Vagina (tissue), 2 donors: ENCODE data around the gene SIRPA. TPM values are rescaled to one million over a fixed set of nuclear protein-coding genes. Genes with fewer than 3 reads are reported as not detected.

Source experiments
- DNase-seq, 2 donors: peaks; one replicate each; pipeline ENCODE4 v3.0.0-alpha.2; 2017; ENCODE audit errors: extremely low spot score in 2 of 2
- H3K27ac ChIP-seq: fragments of 200-600 bp; sonication (generic); one replicate; pipeline ENCODE4 v1.5.1; 2019
- H3K27me3 ChIP-seq: fragments of 200-600 bp; sonication (generic); one replicate; pipeline ENCODE4 v1.5.1; 2019
- H3K36me3 ChIP-seq, 2 donors: fragments of 200-600 bp; sonication (generic); one replicate each; pipeline ENCODE4 v1.5.1; 2017 to 2019
- H3K4me1 ChIP-seq: fragments of 200-600 bp; sonication (generic); one replicate; pipeline ENCODE4 v1.5.1; 2019
- H3K4me3 ChIP-seq, 2 donors: fragments of 200-600 bp; sonication (generic); 1 replicate in 1 of 2; 2 replicates in 1 of 2; pipeline ENCODE4 v1.5.1; 2016 to 2019
- H3K9me3 ChIP-seq: fragments of 200-600 bp; sonication (generic); one replicate; pipeline ENCODE4 v1.5.1; 2019
- POLR2A ChIP-seq, 2 donors: fragments of 450-650 bp; IDR thresholded peaks; one replicate each; pipeline ENCODE4 v1.6.1; 2017; ENCODE audit warnings: antibody characterized with exemption in 2 of 2, mild to moderate bottlenecking in 2 of 2, moderate library complexity in 2 of 2
- POLR2AphosphoS5 ChIP-seq, 2 donors: sonication (generic); formaldehyde crosslinking; IDR thresholded peaks; one replicate each; pipeline ENCODE4 v1.9.0; 2017; ENCODE audit warnings: antibody characterized with exemption in 2 of 2, mild to moderate bottlenecking in 2 of 2, low read depth in 1 of 2; ENCODE audit not compliant: insufficient read depth in 1 of 2
- intact Hi-C: fragments of 100-400 bp; cut with DNase I; formaldehyde crosslinking; loops from one replicate; pipeline ENCODE4 v1.15.1; 2023
- total RNA-seq: library from RNA; depleted of rRNA; stranded (reverse); fragments of >200 nt; gene quantifications from one replicate; pipeline ENCODE4 v1.2.3, GENCODE V29; 2016
- TF ChIP-seq, protein P1 (sequence below), 3 experiments: fragments of 450-650 bp in 2 of 3; fragments of 200-600 bp in 1 of 3; sonication (generic) in 1 of 3; IDR thresholded peaks; one replicate each; pipeline ENCODE4 v1.5.1; 2017 to 2019; ENCODE audit warnings: antibody characterized with exemption in 3 of 3, mild to moderate bottlenecking in 2 of 3, moderate library complexity in 2 of 3

SIRPA gene
- total RNA-seq, 1 donor from 2014 or later = 52.3 TPM

DNA sequence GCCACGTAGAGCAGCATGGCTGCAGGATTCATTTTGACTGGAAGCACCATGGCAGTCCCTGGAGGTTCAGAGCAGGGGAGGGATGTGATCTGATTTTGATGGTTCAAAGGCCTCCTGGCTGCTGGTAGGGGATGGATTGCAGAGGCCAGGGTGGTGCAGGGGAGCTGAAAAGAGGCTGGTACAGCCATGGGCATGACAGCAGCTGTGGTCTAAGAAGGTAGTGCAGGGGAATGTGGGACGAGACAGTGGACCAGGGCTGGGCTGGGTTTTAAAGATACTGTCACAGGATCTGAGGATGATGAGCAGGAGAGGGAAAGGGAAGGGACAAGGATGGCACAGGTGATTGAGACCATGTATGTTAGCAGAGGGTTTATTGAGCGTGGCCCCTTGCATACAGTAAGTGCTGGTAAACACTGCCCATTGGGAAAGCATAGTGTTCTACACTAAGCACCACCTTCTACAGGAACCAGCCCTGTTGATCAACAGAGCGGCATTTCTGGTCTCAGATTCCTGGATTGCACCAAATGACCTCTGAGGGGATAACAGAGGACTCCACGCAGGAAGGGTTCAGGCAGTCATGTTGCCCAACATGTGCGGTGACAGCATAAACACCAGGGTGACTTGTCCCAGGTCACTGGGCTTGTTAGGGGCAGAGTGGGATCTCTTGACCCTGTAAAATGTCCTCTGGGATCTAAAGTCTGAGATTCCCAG lies 14.5 kb upstream of the SIRPA start:
- intact Hi-C loops = loop anchor here (10.0 kb wide), 1 partner anchor 584 kb away; no protein-coding TSS in a partner anchor
- Histone ChIP-seq H3K9me3 (no peaks in the 10 kb centered on the region), H3K27ac (no peak overlapping the region), H3K4me3 (no peak overlapping the region), H3K4me1 (peaks cover 35% of the 10 kb centered on the region), H3K27me3 (no peaks in the 10 kb centered on the region), H3K36me3 (no peaks in the 10 kb centered on the region)
- DNase-seq = no peak
- TF ChIP-seq, protein P1, sequence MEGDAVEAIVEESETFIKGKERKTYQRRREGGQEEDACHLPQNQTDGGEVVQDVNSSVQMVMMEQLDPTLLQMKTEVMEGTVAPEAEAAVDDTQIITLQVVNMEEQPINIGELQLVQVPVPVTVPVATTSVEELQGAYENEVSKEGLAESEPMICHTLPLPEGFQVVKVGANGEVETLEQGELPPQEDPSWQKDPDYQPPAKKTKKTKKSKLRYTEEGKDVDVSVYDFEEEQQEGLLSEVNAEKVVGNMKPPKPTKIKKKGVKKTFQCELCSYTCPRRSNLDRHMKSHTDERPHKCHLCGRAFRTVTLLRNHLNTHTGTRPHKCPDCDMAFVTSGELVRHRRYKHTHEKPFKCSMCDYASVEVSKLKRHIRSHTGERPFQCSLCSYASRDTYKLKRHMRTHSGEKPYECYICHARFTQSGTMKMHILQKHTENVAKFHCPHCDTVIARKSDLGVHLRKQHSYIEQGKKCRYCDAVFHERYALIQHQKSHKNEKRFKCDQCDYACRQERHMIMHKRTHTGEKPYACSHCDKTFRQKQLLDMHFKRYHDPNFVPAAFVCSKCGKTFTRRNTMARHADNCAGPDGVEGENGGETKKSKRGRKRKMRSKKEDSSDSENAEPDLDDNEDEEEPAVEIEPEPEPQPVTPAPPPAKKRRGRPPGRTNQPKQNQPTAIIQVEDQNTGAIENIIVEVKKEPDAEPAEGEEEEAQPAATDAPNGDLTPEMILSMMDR (IDR thresholded peaks at IDR 0.05) = no peak
- TF ChIP-seq POLR2A (IDR thresholded peaks at IDR 0.05) (no peak), POLR2AphosphoS5 (IDR thresholded peaks at IDR 0.05; ENCODE audit: insufficient read depth in 1 of 2, low read depth in 1 of 2) (no peak)

DNA sequence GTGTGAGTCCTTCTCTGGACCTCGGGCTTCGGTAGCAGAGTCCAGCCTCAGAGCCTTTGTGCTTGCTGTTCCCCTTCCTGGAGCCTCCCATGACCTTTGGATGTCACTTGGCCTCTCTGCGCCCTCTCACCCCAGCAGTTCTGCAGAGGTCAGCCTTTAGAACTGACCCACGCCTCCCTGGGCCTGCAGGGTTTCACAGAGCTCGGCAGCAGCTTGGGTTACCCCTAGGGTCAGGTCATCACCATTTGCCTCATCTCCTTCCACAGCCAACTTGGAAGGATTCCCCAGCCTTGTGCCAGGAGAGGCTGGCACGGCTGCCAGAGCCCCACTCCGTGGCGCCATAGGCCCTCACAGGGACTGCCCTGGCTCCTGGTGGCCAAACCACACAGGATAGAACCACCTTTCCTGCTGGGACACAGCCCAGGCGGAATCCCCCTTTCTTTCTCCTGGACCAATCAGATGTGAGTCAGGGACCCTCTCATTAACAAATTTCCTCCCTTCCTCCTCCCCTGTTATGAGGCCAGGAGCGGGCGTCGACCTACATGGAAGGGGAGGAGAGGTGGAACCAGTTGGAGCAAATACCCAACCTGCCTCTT lies 13.9 kb upstream of the SIRPA start:
- no peak overlapping the region for H3K4me3 ChIP-seq
- H3K36me3 ChIP-seq = no peaks in the 10 kb centered on the region
- H3K27me3 ChIP-seq = no peaks in the 10 kb centered on the region
- no peak overlapping the region for H3K27ac ChIP-seq
- DNase-seq = no peak
- TF ChIP-seq POLR2AphosphoS5 (IDR thresholded peaks at IDR 0.05; ENCODE audit: insufficient read depth in 1 of 2, low read depth in 1 of 2) (no peak), POLR2A (IDR thresholded peaks at IDR 0.05) (no peak)
- TF ChIP-seq, protein P1 (IDR thresholded peaks at IDR 0.05) = no peak
- intact Hi-C loops = loop anchor here (10.0 kb wide), 1 partner anchor 583 kb away; no protein-coding TSS in a partner anchor
- no peaks in the 10 kb centered on the region for H3K9me3 ChIP-seq
- peaks cover 35% of the 10 kb centered on the region for H3K4me1 ChIP-seq

DNA sequence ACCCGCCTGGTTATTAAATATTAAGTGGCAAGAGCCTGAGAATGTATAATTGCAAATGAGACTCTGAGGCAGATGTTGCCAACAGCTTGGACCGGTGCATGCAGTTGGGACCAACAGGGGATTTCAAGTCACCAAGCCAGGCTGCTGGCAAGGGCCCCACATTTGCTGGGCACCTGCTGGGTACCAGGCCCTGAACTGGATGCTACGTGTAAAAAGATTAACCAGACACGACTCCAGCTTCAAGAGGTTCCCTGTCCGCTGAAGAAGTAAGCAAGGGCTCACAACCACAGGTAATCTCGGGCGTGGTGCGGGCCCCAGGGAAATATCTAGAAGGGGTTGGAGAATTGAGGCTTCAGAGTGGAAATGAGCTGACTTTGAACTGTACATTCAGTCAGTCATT lies 13.2 kb upstream of the SIRPA start:
- DNase-seq = no peak
- Histone ChIP-seq H3K4me3 (no peak overlapping the region), H3K27ac (no peak overlapping the region), H3K36me3 (no peaks in the 10 kb centered on the region), H3K9me3 (no peaks in the 10 kb centered on the region), H3K27me3 (no peaks in the 10 kb centered on the region), H3K4me1 (peaks cover 38% of the 10 kb centered on the region)
- TF ChIP-seq POLR2A (IDR thresholded peaks at IDR 0.05) = no peak
- TF ChIP-seq, protein P1 (IDR thresholded peaks at IDR 0.05) = no peak
- intact Hi-C loops = loop anchor here (10.0 kb wide), 1 partner anchor 583 kb away; no protein-coding TSS in a partner anchor

DNA sequence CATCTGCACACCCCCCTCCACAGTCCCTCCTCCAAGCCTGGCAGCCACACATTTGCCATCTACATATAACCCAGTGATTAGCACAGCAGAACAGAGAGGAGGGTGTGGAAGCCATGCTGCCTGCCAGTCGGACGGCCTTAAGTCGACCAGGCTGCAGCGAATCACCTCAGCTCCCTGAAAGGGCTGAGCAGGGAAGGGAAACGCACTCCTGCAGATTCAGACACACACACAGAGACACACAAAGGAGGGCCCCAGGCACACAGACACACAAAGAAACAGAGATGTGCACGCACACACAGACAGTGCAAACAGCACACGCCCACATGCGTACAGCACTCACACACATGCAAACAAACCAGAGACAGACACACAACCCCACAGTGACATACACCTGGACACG lies 11.2 kb upstream of the SIRPA start:
- Histone ChIP-seq H3K27ac (no peak overlapping the region), H3K27me3 (no peaks in the 10 kb centered on the region), H3K4me1 (peaks cover 44% of the 10 kb centered on the region), H3K36me3 (no peaks in the 10 kb centered on the region), H3K9me3 (no peaks in the 10 kb centered on the region), H3K4me3 (no peak overlapping the region)
- no peak for TF ChIP-seq POLR2AphosphoS5 (IDR thresholded peaks at IDR 0.05; ENCODE audit: insufficient read depth in 1 of 2, low read depth in 1 of 2)
- TF ChIP-seq POLR2A (IDR thresholded peaks at IDR 0.05) = no peak
- TF ChIP-seq, protein P1 (IDR thresholded peaks at IDR 0.05) = no peak
- intact Hi-C loops = loop anchor here (2.0 to 10.0 kb wide), 2 partner anchors 45 to 581 kb away; no protein-coding TSS in a partner anchor
- DNase-seq = no peak

- intact Hi-C loops = loop anchor here (2.0 to 10.0 kb wide), 3 partner anchors 44 to 580 kb away; no protein-coding TSS in a partner anchor
- Histone ChIP-seq H3K27ac (no peak overlapping the region), H3K36me3 (no peaks in the 10 kb centered on the region), H3K27me3 (no peaks in the 10 kb centered on the region), H3K9me3 (no peaks in the 10 kb centered on the region), H3K4me3 (no peak overlapping the region), H3K4me1 (peaks cover 50% of the 10 kb centered on the region)
- no peak for DNase-seq
- TF ChIP-seq, protein P1 (IDR thresholded peaks at IDR 0.05) = no peak
- TF ChIP-seq POLR2A (IDR thresholded peaks at IDR 0.05) (no peak), POLR2AphosphoS5 (IDR thresholded peaks at IDR 0.05; ENCODE audit: insufficient read depth in 1 of 2, low read depth in 1 of 2) (no peak)
These were observed 10.0 kb upstream of the SIRPA start for GRCh38 chr20:1885254-1885653.
